GM21737 (cell line): ENCODE data around the gene TWIST2.

Experiments used
- ATAC-seq: cut with Tn5 transposase; IDR thresholded peaks from one replicate; pipeline ENCODE4 v1.9.1; 2021; ENCODE audit warnings: mild to moderate bottlenecking, moderate library complexity; ENCODE audit not compliant: unreplicated experiment

Gene TWIST2

GRCh38 chr2:238887616-238888015 lies 39.7 kb downstream of the TWIST2 start:
- no peak for ATAC-seq

DNA sequence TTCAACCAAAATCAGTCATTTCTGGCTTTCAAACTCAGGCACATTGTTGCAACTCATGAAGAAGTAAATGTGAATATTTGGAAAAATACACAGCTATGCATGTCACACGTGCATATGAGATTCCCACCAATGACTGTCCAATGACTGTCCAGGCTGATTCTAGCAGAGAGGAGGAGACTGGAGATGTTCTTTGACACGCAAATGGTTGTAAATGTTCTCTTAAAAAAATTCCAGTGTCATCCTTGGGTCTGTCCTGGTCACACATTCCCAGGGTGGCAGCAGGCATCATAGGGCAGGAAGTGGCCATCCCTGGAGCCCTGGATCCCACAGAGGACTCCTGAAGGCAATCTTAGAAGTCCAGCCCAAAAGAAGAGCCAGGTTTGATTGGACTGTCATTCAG lies 40.9 kb downstream of the TWIST2 start:
- ATAC-seq = no peak

GRCh38 chr2:238890131-238890530 lies 42.2 kb downstream of the TWIST2 start:
- ATAC-seq = no peak

DNA sequence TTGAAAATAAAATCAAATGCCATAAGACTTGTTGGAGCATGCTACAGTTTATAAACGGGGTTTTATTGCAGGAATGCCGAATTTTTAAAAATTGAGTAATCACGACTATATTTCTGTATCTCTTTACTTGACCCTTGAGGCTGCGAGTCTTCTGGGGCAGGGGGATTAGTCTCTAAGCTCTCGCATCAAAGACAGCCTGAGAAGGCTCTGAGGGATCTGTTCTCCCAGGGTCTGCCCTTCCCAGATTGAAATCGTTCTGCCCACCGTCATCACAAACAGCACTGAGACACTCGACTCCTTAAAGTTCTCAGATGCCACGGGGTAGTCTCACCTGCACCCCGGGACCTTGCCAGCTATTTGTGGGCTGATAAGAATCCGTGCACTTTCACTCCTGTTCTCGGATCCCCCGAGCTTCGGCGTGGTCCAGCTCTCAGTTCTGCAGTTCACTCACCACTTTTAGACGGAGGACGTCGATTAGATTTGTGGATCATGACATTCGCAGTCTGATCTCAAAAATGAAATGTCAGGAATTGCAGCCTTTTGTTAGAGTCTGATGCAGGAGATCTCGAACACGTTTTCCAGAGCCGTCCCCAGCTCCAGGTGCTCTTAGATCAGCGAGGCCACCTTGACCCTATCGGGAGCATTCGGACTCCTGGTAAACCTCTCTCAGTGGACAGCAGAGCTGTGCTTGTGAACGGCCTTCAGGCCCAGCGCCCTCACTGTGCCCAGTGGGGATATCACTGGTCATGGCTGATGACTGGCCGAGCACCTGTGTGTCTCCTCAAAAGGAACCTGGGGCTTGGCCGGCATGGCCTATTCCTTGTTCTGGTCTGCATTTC lies 43.0 kb downstream of the TWIST2 start:
- ATAC-seq = no peak

- ATAC-seq = no peak
These were observed 43.7 kb downstream of the TWIST2 start for GRCh38 chr2:238891457-238892203.

DNA sequence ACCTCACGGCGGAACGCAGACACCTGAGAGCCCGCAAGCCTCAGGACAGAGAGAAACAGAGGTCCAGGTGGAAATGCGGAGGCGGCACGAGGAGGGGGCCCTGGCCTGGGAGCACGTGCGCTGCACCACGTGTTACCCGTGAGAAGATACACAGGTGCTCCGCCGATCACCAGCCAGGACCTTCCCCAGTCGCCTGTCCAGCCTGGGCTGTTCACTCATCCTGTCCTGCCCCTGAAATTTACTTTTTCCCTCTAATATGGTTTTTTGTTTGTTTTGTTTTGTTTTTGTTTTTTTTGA lies 44.3 kb downstream of the TWIST2 start:
- no peak for ATAC-seq

DNA sequence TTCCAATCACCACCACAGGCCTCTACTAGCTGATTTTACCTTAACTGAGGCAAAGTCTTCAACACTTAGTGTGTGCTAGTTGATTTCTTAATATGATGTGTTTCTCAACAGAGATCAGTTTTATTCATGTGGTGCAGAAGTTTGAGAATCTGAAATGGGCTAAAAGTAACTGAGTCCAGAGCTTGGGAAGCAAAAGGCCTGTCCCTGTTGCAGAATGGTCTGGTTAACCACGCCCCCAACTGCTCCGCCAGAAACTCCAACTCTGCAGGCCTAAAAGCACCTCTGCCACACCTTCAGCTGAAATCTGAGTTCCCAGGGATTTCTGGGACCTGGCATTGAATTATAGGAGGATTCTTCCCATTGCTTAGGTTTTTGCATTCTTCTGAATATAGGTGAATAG lies 44.9 kb downstream of the TWIST2 start:
- ATAC-seq = no peak

GRCh38 chr2:238893349-238894000 lies 45.6 kb downstream of the TWIST2 start:
- no peak for ATAC-seq

DNA sequence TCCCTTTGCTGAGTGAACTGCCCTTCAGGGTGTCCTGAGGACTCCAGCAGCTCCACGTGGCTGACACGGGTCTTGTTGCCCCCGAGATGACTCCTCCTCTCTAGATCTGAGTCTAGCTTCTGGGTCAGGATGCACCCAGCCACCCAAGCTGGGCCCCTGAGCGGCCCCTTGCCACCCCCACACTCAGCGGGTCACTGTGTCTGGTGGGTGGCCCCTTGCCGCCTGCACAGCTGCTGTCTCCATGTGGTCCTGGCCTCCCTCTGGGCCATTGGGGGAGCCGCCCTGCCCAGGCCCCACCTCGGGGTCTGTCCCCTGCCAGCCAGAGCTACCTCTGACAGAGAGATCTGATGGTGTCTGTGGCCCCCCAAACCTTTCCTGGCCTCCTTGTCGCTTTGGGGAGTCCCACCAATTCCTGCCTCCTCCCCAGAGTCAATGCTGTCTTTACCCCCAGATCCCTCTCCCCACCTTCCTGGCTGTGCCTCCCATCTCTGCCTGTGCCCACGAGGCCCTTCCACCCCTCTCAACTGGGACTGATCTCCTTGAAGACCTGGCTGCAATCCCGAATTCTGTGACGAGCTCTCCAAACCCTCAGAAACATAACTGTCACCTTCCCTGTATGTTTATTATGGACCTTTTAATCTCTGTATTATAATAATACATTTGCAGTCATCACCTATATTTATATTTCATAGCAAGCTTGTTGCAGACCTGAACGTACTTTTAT lies 46.5 kb downstream of the TWIST2 start:
- ATAC-seq = no peak

- ATAC-seq = no peak
These were observed 47.0 kb downstream of the TWIST2 start for GRCh38 chr2:238894950-238895298.

GRCh38 chr2:238895361-238895882 lies 47.5 kb downstream of the TWIST2 start:
- ATAC-seq = no peak

DNA sequence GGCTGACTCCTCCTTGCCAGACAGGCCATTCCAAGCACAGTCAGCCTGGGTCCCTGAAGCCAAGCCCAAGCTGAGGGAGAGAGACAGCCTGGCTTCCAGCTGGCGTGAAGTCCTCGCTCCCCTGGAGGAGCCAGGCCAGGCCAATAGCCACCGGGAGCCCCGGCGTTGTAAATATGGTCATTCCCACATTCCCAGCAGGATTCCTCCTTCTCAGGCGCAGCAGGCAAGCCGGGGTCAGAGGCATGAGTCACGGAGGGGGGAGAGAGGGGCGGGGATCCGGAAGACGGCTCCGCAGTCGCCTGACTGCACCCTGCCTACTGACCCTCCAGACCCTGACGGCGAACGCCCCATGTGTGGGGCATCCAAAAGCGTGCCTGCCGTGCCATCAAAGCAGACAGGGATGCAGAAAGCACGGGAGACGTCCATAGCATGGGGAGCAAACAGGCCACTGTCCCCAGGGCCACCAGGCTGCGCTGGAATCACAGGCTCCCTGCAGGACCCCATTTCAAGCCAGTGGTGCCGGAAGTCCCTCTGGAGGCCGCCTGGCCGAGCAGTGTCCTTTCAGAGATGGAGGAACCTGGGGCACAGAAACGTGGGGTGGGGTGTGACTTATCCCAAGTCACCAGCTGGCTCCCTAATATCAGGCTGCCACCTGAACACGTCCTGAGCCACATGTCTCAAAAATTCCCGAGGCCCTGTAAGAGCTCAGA lies 48.2 kb downstream of the TWIST2 start:
- no peak for ATAC-seq

DNA sequence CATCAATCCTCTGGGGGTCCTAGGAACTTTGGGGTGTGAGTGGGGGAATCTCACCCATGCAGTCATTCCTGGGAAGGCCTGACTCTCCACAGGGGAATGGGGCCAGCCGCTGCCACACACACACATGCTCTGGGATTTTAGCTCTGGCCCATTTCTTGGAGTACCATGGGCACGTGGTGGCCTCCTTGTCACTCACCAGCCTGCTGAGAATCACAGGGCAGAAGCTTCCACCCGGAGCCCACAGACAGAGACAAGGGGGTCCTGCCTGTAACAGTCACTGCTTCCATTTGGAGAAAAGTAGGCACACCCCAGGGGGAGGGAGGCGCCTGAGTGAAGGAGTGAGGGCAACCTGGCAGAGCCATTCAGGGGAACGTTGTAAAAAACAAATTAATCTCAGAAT lies 48.8 kb downstream of the TWIST2 start:
- no peak for ATAC-seq

DNA sequence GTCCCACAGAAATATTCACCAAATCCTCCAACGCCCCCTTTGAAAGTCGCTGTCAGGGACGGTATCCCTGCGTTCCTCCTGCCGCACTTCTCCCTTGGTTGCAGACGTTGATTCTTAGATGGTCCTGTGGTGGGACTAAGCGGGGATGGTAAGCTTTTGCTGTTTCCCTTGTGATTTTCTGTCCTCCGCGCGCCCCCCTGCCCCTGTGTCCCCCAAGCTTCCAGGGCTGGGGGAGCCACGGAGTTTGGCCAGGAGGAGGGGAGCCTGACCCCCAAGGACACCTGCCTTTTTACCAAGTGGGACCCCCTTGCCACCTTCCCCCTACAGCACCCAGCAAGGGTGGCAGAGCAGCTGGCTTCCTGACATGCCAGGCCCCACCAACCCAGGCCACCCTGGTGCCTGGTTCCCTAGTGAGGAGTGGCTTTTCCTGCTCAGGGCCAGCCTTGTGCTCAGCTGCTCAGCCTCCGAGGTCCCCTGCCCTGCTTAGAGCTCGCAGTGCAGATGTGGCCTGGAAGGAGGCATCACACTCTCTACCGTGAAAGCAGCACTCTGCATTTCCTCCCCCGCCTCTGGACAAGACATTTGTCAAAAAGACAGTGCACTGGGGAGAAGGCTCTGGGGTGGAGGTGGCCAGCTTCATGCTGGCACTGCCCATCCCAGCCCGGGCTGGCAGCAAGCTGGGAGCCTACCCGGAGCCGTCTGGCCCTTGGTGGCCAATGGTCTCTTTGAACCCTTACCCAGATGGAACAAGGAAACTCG lies 49.4 kb downstream of the TWIST2 start:
- no peak for ATAC-seq

DNA sequence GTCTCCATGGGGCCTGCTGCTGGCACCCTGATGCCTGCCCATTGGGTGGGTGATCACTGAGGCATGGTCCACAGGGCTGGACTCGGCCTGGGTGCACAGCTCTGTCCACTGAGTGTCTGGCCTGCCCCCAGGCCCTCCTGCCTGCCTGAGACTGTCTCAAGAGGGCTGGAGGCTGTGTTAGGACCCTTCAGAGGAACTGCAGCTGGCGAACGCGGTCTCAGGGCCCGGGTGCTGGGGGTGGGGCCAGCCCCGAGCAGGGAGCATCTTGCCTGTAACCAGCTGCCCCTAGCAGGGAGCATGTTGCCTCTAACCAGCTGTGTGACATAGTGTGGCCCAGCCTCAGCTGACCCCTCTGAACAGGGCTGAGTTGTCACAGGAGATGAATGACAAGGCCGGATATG lies 50.0 kb downstream of the TWIST2 start:
- no peak for ATAC-seq

GRCh38 chr2:238898534-238899281 lies 50.8 kb downstream of the TWIST2 start:
- no peak for ATAC-seq

DNA sequence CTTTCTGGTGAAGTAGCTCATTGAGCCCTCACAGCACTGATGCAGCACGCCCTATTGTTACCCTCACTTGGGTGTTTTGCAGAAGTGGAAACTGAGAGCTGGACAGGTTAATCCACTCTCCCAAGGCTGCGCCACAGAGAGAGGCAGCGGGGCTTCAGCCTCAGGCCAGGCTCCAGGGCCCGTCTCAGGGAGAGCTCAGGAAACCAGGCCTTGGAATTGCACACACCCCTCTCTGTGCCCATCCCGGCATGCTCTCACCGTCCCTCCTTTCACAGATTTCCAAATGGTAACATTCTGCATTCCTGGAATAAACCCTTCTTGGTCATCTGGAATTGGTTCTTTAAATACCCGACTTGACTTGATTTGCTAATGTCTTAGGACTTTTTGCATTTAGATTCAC lies 51.5 kb downstream of the TWIST2 start:
- ATAC-seq = no peak

- no peak for ATAC-seq
These were observed 52.6 kb downstream of the TWIST2 start for GRCh38 chr2:238900511-238900910.

- ATAC-seq = no peak
These were observed 53.7 kb downstream of the TWIST2 start for GRCh38 chr2:238901461-238902057.
